ENCODE measurements around the gene SNX22.

DNA sequence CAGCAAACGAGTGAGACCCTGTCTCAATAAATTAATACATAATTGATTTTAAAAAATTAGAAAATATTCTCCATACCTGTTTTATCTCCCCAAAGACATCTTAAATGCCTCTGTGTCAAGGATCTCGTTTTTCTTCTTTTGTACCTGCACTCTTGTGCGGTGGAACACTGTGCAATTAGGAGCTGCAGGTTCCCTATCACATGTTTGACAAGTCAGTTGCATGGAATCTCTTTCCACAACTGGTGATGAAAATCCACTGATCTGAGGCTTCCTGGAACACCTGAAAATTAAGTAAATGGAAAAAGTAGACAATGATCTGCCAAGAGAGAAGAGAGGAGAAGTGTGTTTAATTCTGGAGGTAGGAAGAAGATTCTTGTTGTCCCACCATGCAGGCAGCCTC, 3.0 kb upstream of the SNX22 start:
- TF ChIP-seq, protein P1, sequence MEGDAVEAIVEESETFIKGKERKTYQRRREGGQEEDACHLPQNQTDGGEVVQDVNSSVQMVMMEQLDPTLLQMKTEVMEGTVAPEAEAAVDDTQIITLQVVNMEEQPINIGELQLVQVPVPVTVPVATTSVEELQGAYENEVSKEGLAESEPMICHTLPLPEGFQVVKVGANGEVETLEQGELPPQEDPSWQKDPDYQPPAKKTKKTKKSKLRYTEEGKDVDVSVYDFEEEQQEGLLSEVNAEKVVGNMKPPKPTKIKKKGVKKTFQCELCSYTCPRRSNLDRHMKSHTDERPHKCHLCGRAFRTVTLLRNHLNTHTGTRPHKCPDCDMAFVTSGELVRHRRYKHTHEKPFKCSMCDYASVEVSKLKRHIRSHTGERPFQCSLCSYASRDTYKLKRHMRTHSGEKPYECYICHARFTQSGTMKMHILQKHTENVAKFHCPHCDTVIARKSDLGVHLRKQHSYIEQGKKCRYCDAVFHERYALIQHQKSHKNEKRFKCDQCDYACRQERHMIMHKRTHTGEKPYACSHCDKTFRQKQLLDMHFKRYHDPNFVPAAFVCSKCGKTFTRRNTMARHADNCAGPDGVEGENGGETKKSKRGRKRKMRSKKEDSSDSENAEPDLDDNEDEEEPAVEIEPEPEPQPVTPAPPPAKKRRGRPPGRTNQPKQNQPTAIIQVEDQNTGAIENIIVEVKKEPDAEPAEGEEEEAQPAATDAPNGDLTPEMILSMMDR (IDR thresholded peaks at IDR 0.05; ENCODE audit: insufficient read depth, low read length) = no peak
- TF ChIP-seq POLR2AphosphoS5 (IDR thresholded peaks at IDR 0.05; ENCODE audit: low read depth) = no peak
